ENCODE data around the gene CYP1A2. TPM values are rescaled to one million over a fixed set of nuclear protein-coding genes. Genes with fewer than 3 reads are reported as not detected.
A peak's percentile ranks its signal among the peaks of the same experiment; 100 is the strongest.

The CYP1A2 gene
- total and polyA plus RNA-seq, 9 of the 15 experiments (the other 6 are each of a cell fraction or from before 2014, with no cell fraction given): not detected

- H3K4me3 ChIP-seq: no peak overlapping the region
- CTCF ChIA-PET (ENCODE audit: low intra/inter-chr PET ratio): no interaction called here
- in situ Hi-C loops (cut with MboI): no loop called here
These were observed 3.9 kb downstream of the CYP1A2 start for GRCh38 chr15:74752531-74752930.

GRCh38 chr15:74754593-74755215 lies 6.1 kb downstream of the CYP1A2 start:
- no peak overlapping the region for H3K4me2 ChIP-seq (ENCODE audit: insufficient read depth, low read length)
- H3K36me3 ChIP-seq (ENCODE audit: control insufficient read depth, insufficient read depth, low read length): no peaks in the 10 kb centered on the region
- H3K4me3 ChIP-seq: no peak overlapping the region
- FAIRE-seq (no peak), DNase-seq (ENCODE audit: extremely low read depth in 1 of 4, low spot score in 3 of 4) (no peak), ATAC-seq (peak; percentile 52)
- CTCF ChIA-PET (ENCODE audit: low intra/inter-chr PET ratio): no interaction called here
- no peaks in the 10 kb centered on the region for H3K79me2 ChIP-seq (ENCODE audit: control insufficient read depth, insufficient read depth, low read length)
- H3K27me3 ChIP-seq (ENCODE audit: control insufficient read depth in 2 of 2, insufficient read depth in 2 of 2, low read length in 2 of 2): peaks cover 37 to 78% of the 10 kb centered on the region in 2 experiments
- 5% methylated on average over 20 of the region's 20 CpGs for WGBS (ENCODE audit: insufficient coverage, low coverage, missing lambda C conversion rate)
- POLR2A ChIA-PET: no interaction called here
- no peak overlapping the region for H3K27ac ChIP-seq (ENCODE audit: extremely low read depth, low read depth, low read length)
- H2AFZ ChIP-seq (ENCODE audit: low read depth, low read length): no peak overlapping the region
- no peaks in the 10 kb centered on the region for H3K9me3 ChIP-seq (replicated peaks; ENCODE audit: control insufficient read depth, insufficient read depth, low read depth, low read length)
- no peaks in the 10 kb centered on the region for H3K4me1 ChIP-seq (replicated peaks in 1 of 2; ENCODE audit: control insufficient read depth in 2 of 2, insufficient read depth in 2 of 2, low read length in 2 of 2)
- in situ Hi-C loops (cut with MboI) (no loop called here), intact Hi-C loops (cut with micrococcal nuclease) (no loop called here)
- peak overlapping the region in 1 of 2 experiments; percentile 28; a peak in 1 of 4 replicates for H3K9ac ChIP-seq (ENCODE audit: insufficient read depth in 1 of 2, low read depth in 2 of 2, low read length in 2 of 2)
- BruUV-seq (replicated peaks): no TSS peak
- H3K9me1 ChIP-seq (ENCODE audit: control insufficient read depth, insufficient read depth, low read length): no peaks in the 10 kb centered on the region
- H4K20me1 ChIP-seq (replicated peaks; ENCODE audit: control insufficient read depth, insufficient read depth, low read length): no peaks in the 10 kb centered on the region; the same call in 1 of the 2 replicates
- no peak for TF ChIP-seq GMEB1 (CRISPR knock-in tag; IDR thresholded peaks at IDR 0.05)
- no peak for TF ChIP-seq RBM25 (IDR thresholded peaks at IDR 0.05; ENCODE audit: low read depth, low read length, severe bottlenecking)
- no peak for TF ChIP-seq NBN (IDR thresholded peaks at IDR 0.05; ENCODE audit: low read depth)
- no peak for TF ChIP-seq ZNF512 (tag; IDR thresholded peaks at IDR 0.05)
- TF ChIP-seq ZNF217 (CRISPR knock-in tag; IDR thresholded peaks at IDR 0.05): no peak
- no peak for TF ChIP-seq RNF219 (CRISPR knock-in tag; IDR thresholded peaks at IDR 0.05)

More at GRCh38 chr15:74752531-74752930, 3.9 kb downstream of the CYP1A2 start:
- Histone ChIP-seq H2AFZ (ENCODE audit: low read depth, low read length) (no peak overlapping the region), H3K27me3 (ENCODE audit: control insufficient read depth in 2 of 2, insufficient read depth in 2 of 2, low read length in 2 of 2) (peaks cover 35 to 81% of the 10 kb centered on the region in 2 experiments), H3K9me3 (replicated peaks; ENCODE audit: control insufficient read depth, insufficient read depth, low read depth, low read length) (no peaks in the 10 kb centered on the region), H3K79me2 (ENCODE audit: control insufficient read depth, insufficient read depth, low read length) (no peaks in the 10 kb centered on the region), H4K20me1 (replicated peaks; ENCODE audit: control insufficient read depth, insufficient read depth, low read length) (no peaks in the 10 kb centered on the region; the same call in 1 of the 2 replicates), H3K4me1 (replicated peaks in 1 of 2; ENCODE audit: control insufficient read depth in 2 of 2, insufficient read depth in 2 of 2, low read length in 2 of 2) (no peaks in the 10 kb centered on the region), H3K9me1 (ENCODE audit: control insufficient read depth, insufficient read depth, low read length) (no peaks in the 10 kb centered on the region), H3K4me2 (ENCODE audit: insufficient read depth, low read length) (no peak overlapping the region), H3K27ac (ENCODE audit: extremely low read depth, low read depth, low read length) (no peak overlapping the region), H3K9ac (ENCODE audit: insufficient read depth in 1 of 2, low read depth in 2 of 2, low read length in 2 of 2) (no peak overlapping the region), H3K36me3 (ENCODE audit: control insufficient read depth, insufficient read depth, low read length) (no peaks in the 10 kb centered on the region)
- FAIRE-seq (no peak), ATAC-seq (no peak), DNase-seq (ENCODE audit: extremely low read depth in 1 of 4, low spot score in 3 of 4) (no peak)
- TF ChIP-seq ZNF140 (CRISPR knock-in tag; IDR thresholded peaks at IDR 0.05) (no peak), RFX1 (IDR thresholded peaks at IDR 0.05) (no peak), MLX (CRISPR knock-in tag; conservative IDR thresholded peaks at IDR 0.05) (no peak)
- POLR2A ChIA-PET: no interaction called here
- BruUV-seq (replicated peaks): no TSS peak
- WGBS (ENCODE audit: insufficient coverage, low coverage, missing lambda C conversion rate): 0% methylated on average over 5 of the region's 5 CpGs
- intact Hi-C loops (cut with micrococcal nuclease): no loop called here

Measured in K562 (cell line).